Activated CD8-positive, alpha-beta T cell treated with anti-CD3 and anti-CD28 coated beads for 36 hours (primary cell): ENCODE measurements around the gene YPEL4. TPM values are rescaled to one million over a fixed set of nuclear protein-coding genes. Genes with fewer than 3 reads are reported as not detected.

Experiments used
- ATAC-seq: fragments of 200-7000 bp; cut with Tn5 transposase; one replicate; pipeline ENCODE4 v1.10.0; 2021; ENCODE audit warnings: mild to moderate bottlenecking, moderate library complexity
- CTCF ChIA-PET: fragments of 350-600 bp; sonication (Branson Sonifier 250); formaldehyde crosslinking; loops from one replicate; lab custom pipeline; 2021; ENCODE audit warnings: antibody characterized with exemption; lab: Charles Lee
- POLR2A ChIA-PET: fragments of 350-600 bp; sonication (Branson Sonifier 250); formaldehyde crosslinking; loops from one replicate; lab custom pipeline; 2021; ENCODE audit warnings: antibody characterized with exemption; lab: Charles Lee
- DNase-seq: peaks from one replicate; pipeline ENCODE4 v3.0.0-alpha.2; 2020
- H3K27ac Mint-ChIP-seq: one replicate; pipeline ENCODE4 v1.8.0; 2021; ENCODE audit warnings: mild to moderate bottlenecking, mixed read lengths
- H3K27me3 Mint-ChIP-seq: one replicate; pipeline ENCODE4 v1.8.0; 2021; ENCODE audit warnings: mixed read lengths
- H3K36me3 Mint-ChIP-seq: one replicate; pipeline ENCODE4 v1.8.0; 2021; ENCODE audit warnings: low read depth, mixed read lengths
- H3K4me1 Mint-ChIP-seq: one replicate; pipeline ENCODE4 v1.8.0; 2021; ENCODE audit warnings: low read depth, mixed read lengths
- H3K4me3 Mint-ChIP-seq: one replicate; pipeline ENCODE4 v1.8.0; 2021; ENCODE audit warnings: mild to moderate bottlenecking, moderate library complexity, mixed read lengths
- H3K9me3 Mint-ChIP-seq: one replicate; pipeline ENCODE4 v1.8.0; 2021; ENCODE audit warnings: mixed read lengths
- intact Hi-C: fragments of 100-400 bp; cut with micrococcal nuclease; formaldehyde crosslinking; loops from one replicate; pipeline ENCODE4 v1.10.0; 2022
- total RNA-seq, 2 experiments: library from RNA; stranded (reverse); gene quantifications; one replicate each; pipeline ENCODE4 v1.2.3, GENCODE V29; 2021
- TF ChIP-seq, protein P1 (sequence below): fragments of 200-600 bp; IDR thresholded peaks from one replicate; pipeline ENCODE4 v1.8.0; 2022; ENCODE audit warnings: antibody characterized with exemption, mild to moderate bottlenecking

The YPEL4 gene
- total RNA-seq, 2 experiments from 2014 or later = 0.43 to 0.54 TPM

- intact Hi-C loops = no loop called here
- POLR2A ChIA-PET = interaction anchor here (0.6 to 1.5 kb wide), 6 partner anchors 9 to 929 kb away, joined by 3 to 8 read pairs (median 3); no protein-coding TSS in a partner anchor
- TF ChIP-seq, protein P1, sequence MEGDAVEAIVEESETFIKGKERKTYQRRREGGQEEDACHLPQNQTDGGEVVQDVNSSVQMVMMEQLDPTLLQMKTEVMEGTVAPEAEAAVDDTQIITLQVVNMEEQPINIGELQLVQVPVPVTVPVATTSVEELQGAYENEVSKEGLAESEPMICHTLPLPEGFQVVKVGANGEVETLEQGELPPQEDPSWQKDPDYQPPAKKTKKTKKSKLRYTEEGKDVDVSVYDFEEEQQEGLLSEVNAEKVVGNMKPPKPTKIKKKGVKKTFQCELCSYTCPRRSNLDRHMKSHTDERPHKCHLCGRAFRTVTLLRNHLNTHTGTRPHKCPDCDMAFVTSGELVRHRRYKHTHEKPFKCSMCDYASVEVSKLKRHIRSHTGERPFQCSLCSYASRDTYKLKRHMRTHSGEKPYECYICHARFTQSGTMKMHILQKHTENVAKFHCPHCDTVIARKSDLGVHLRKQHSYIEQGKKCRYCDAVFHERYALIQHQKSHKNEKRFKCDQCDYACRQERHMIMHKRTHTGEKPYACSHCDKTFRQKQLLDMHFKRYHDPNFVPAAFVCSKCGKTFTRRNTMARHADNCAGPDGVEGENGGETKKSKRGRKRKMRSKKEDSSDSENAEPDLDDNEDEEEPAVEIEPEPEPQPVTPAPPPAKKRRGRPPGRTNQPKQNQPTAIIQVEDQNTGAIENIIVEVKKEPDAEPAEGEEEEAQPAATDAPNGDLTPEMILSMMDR = no peak
- CTCF ChIA-PET = interaction anchor here (1.0 to 11.7 kb wide), 6 partner anchors 9 to 155 kb away, joined by 3 to 346 read pairs (median 6); partner anchors contain the start of gene UBE2L6
- Mint-ChIP-seq H3K27me3 (peaks cover 42% of the 10 kb centered on the region), H3K9me3 (no peaks in the 10 kb centered on the region), H3K4me1 (peaks cover 43% of the 10 kb centered on the region), H3K4me3 (peak overlapping the region; percentile 64), H3K27ac (peak overlapping the region; percentile 66), H3K36me3 (no peaks in the 10 kb centered on the region)
- DNase-seq (peak; percentile 42), ATAC-seq (peak; percentile 34)
These were observed 644 bp downstream of the YPEL4 start for GRCh38 chr11:57648801-57649735.

DNA sequence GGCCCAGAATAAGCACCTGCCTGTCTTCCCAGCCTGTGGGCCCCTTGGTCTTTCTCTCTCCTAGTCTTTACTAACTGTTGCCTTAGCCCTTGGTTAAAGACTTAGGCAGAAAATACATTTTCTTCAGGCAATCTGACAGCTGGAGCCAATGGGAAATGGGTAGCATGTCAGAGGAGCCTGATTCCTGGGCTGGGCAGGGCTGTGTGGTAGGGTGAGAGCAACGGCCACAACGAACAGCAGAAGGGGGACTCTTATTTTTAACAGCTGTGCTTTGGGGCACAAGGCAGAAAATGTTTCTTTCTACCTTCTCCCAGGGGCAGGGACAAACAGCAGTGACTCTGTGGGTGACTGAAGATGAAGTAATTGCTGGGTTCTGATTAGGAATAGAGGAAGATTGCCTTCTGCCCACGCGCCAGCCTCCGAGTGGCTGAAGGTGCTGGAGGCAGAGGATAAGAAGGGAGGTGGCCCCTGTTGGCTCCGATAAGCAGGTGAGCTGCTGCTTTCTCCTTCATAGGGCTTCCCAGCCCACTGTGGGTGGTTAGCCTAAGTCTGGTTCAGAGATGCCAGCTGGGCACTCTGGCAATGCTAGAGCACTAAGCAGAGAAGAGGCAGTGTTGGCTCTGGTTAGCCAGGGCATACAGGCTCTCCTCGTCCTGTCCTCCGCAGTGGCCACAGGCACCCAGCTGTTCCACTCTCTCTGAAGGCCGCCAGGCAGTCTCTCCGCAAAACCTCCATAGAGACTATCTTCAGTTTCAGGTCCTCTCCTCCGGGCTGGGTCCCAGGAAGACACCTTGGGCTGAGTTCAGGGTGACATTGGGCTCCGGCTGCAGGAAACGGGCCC, 1.5 kb downstream of the YPEL4 start:
- Mint-ChIP-seq H3K4me3 (peak overlapping the region; percentile 64), H3K27ac (peak overlapping the region; percentile 66), H3K27me3 (peaks cover 43% of the 10 kb centered on the region), H3K4me1 (peaks cover 42% of the 10 kb centered on the region), H3K9me3 (no peaks in the 10 kb centered on the region), H3K36me3 (no peaks in the 10 kb centered on the region)
- ChIA-PET CTCF (interaction anchor here (1.0 to 11.7 kb wide), 5 partner anchors 8 to 155 kb away, joined by 3 to 346 read pairs (median 7); partner anchors contain the start of gene UBE2L6), POLR2A (interaction anchor here (0.6 to 2.7 kb wide), 5 partner anchors 8 to 460 kb away, joined by 3 to 12 read pairs (median 3); partner anchors contain the start of gene UBE2L6)
- ATAC-seq (no peak), DNase-seq (peak; percentile 53)
- TF ChIP-seq, protein P1 = no peak
- intact Hi-C loops = no loop called here

GRCh38 chr11:57647372-57647771, 2.3 kb downstream of the YPEL4 start:
- DNase-seq (no peak), ATAC-seq (no peak)
- no peaks in the 10 kb centered on the region for H3K36me3 Mint-ChIP-seq
- TF ChIP-seq, protein P1 = no peak
- peaks cover 48% of the 10 kb centered on the region for H3K27me3 Mint-ChIP-seq
- ChIA-PET POLR2A (interaction anchor here (0.6 to 2.7 kb wide), 3 partner anchors 10 to 179 kb away, joined by 3 to 12 read pairs (median 4); partner anchors contain the start of gene UBE2L6), CTCF (interaction anchor here (0.9 to 11.7 kb wide), 8 partner anchors 15 to 191 kb away, joined by 3 to 346 read pairs (median 4); partner anchors contain the start of genes SLC43A1 and UBE2L6)
- H3K9me3 Mint-ChIP-seq = no peaks in the 10 kb centered on the region
- no peak overlapping the region for H3K4me3 Mint-ChIP-seq
- H3K4me1 Mint-ChIP-seq = peaks cover 35% of the 10 kb centered on the region
- H3K27ac Mint-ChIP-seq = no peak overlapping the region
- intact Hi-C loops = no loop called here

DNA sequence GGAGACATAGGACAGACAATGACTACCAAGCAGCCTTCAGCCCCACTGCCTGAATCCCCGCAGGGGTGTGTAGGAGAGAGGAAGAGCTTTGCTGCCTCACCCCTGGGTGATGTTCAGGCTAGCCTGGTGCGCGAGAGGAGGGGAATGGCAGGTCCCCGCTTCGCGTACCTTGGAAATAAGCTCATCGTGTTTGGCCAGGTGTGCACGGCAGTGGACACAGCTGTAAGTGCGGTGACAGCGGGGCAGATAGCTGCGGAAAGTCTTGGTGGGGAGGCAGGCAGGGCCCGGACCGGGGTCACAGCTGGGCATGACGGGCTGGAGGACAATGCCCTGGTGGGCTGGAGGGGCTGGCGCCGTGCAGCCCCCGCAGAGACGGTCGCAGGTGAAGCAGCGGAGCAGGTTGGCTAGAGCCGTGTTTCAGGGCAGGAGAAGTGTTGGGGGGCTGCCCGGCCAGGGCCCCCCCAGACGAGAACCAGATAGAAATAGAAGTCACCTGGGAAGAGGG, 2.9 kb downstream of the YPEL4 start:
- no peak for DNase-seq
- intact Hi-C loops = no loop called here
- Mint-ChIP-seq H3K4me1 (peaks cover 35% of the 10 kb centered on the region), H3K4me3 (no peak overlapping the region), H3K9me3 (no peaks in the 10 kb centered on the region), H3K27me3 (peaks cover 48% of the 10 kb centered on the region), H3K36me3 (no peaks in the 10 kb centered on the region), H3K27ac (no peak overlapping the region)
- TF ChIP-seq, protein P1 = no peak
- POLR2A ChIA-PET = interaction anchor here (0.6 to 2.7 kb wide), 3 partner anchors 10 to 179 kb away, joined by 3 to 12 read pairs (median 4); partner anchors contain the start of gene UBE2L6
- no peak for ATAC-seq
- CTCF ChIA-PET = interaction anchor here (0.9 to 11.7 kb wide), 8 partner anchors 16 to 190 kb away, joined by 3 to 346 read pairs (median 4); partner anchors contain the start of genes SLC43A1 and UBE2L6
